ENCODE results near the gene NFIA. TPM values are rescaled to one million over a fixed set of nuclear protein-coding genes. Genes with fewer than 3 reads are reported as not detected.

Gene NFIA
- total and polyA plus RNA-seq, 4 experiments from 2014 or later: 5.1 to 7.3 (median 6.7) TPM

- ChIA-PET POLR2A (ENCODE audit: partially characterized antibody) (no interaction called here), CTCF (ENCODE audit: partially characterized antibody) (interaction anchor here (1.9 kb wide), 1 partner anchor 306 kb away, joined by 4 read pairs; no protein-coding TSS in a partner anchor)
- no peaks in the 10 kb centered on the region for H3K9me3 ChIP-seq (ENCODE audit: control insufficient read depth in 1 of 2, low read length in 2 of 2)
- H3K27me3 ChIP-seq (ENCODE audit: insufficient read depth, low read length): no peaks in the 10 kb centered on the region
- H3K36me3 ChIP-seq (ENCODE audit: insufficient read depth, low read length): no peaks in the 10 kb centered on the region
- no peaks in the 10 kb centered on the region for H3K4me1 ChIP-seq (ENCODE audit: insufficient read depth, low read length)
- no peak overlapping the region for H3K27ac Mint-ChIP-seq
- H3K4me3 Mint-ChIP-seq: no peak overlapping the region
- H3K27ac ChIP-seq (ENCODE audit: low read depth, low read length): no peak overlapping the region
- intact Hi-C loops (cut with micrococcal nuclease): no loop called here
- DNase-seq: no peak
- no peaks in the 10 kb centered on the region for H3K27me3 Mint-ChIP-seq
- peaks cover 0 to 15% of the 10 kb centered on the region in 2 donors for H3K36me3 Mint-ChIP-seq
- no peaks in the 10 kb centered on the region for H3K9me3 Mint-ChIP-seq
- no peak overlapping the region for H3K4me3 ChIP-seq (ENCODE audit: low read length in 2 of 2)
- no peaks in the 10 kb centered on the region for H3K4me1 Mint-ChIP-seq
Measured at GRCh38 chr1:61356016-61356415, 273.7 kb downstream of the NFIA start.

- Histone ChIP-seq H3K36me3 (ENCODE audit: insufficient read depth, low read length) (no peaks in the 10 kb centered on the region), H3K27ac (ENCODE audit: low read depth, low read length) (no peak overlapping the region), H3K4me3 (ENCODE audit: low read length in 2 of 2) (no peak overlapping the region), H3K9me3 (ENCODE audit: control insufficient read depth in 1 of 2, low read length in 2 of 2) (no peaks in the 10 kb centered on the region), H3K4me1 (ENCODE audit: insufficient read depth, low read length) (no peaks in the 10 kb centered on the region), H3K27me3 (ENCODE audit: insufficient read depth, low read length) (no peaks in the 10 kb centered on the region)
- H3K36me3 Mint-ChIP-seq: peaks cover 0 to 15% of the 10 kb centered on the region in 2 donors
- ChIA-PET CTCF (ENCODE audit: partially characterized antibody) (interaction anchor here (1.9 kb wide), 1 partner anchor 307 kb away, joined by 4 read pairs; no protein-coding TSS in a partner anchor), POLR2A (ENCODE audit: partially characterized antibody) (no interaction called here)
- H3K27ac Mint-ChIP-seq: no peak overlapping the region
- no peaks in the 10 kb centered on the region for H3K9me3 Mint-ChIP-seq
- no peak for DNase-seq
- no peaks in the 10 kb centered on the region for H3K27me3 Mint-ChIP-seq
- H3K4me3 Mint-ChIP-seq: no peak overlapping the region
- intact Hi-C loops (cut with micrococcal nuclease): no loop called here
- no peaks in the 10 kb centered on the region for H3K4me1 Mint-ChIP-seq
Measured at GRCh38 chr1:61356995-61357394, 274.6 kb downstream of the NFIA start.

GRCh38 chr1:61357539-61357938 is 275.2 kb downstream of the NFIA start:
- Mint-ChIP-seq H3K4me1 (no peaks in the 10 kb centered on the region), H3K4me3 (no peak overlapping the region), H3K27me3 (no peaks in the 10 kb centered on the region), H3K9me3 (no peaks in the 10 kb centered on the region), H3K27ac (no peak overlapping the region), H3K36me3 (peaks cover 0 to 15% of the 10 kb centered on the region in 2 donors)
- Histone ChIP-seq H3K9me3 (ENCODE audit: control insufficient read depth in 1 of 2, low read length in 2 of 2) (no peaks in the 10 kb centered on the region), H3K27me3 (ENCODE audit: insufficient read depth, low read length) (no peaks in the 10 kb centered on the region), H3K27ac (ENCODE audit: low read depth, low read length) (no peak overlapping the region), H3K4me3 (ENCODE audit: low read length in 2 of 2) (no peak overlapping the region), H3K36me3 (ENCODE audit: insufficient read depth, low read length) (no peaks in the 10 kb centered on the region), H3K4me1 (ENCODE audit: insufficient read depth, low read length) (no peaks in the 10 kb centered on the region)
- POLR2A ChIA-PET (ENCODE audit: partially characterized antibody): no interaction called here
- CTCF ChIA-PET (ENCODE audit: partially characterized antibody): no interaction called here
- no peak for DNase-seq
- intact Hi-C loops (cut with micrococcal nuclease): no loop called here

GRCh38 chr1:61358770-61359455 is 276.6 kb downstream of the NFIA start:
- H3K36me3 Mint-ChIP-seq: peaks cover 0 to 13% of the 10 kb centered on the region in 2 donors
- H3K27ac Mint-ChIP-seq: no peak overlapping the region
- no peaks in the 10 kb centered on the region for H3K4me1 ChIP-seq (ENCODE audit: insufficient read depth, low read length)
- no peaks in the 10 kb centered on the region for H3K27me3 Mint-ChIP-seq
- CTCF ChIA-PET (ENCODE audit: partially characterized antibody): no interaction called here
- POLR2A ChIA-PET (ENCODE audit: partially characterized antibody): no interaction called here
- no peak overlapping the region for H3K4me3 ChIP-seq (ENCODE audit: low read length in 2 of 2)
- no peaks in the 10 kb centered on the region for H3K27me3 ChIP-seq (ENCODE audit: insufficient read depth, low read length)
- intact Hi-C loops (cut with micrococcal nuclease): no loop called here
- H3K9me3 ChIP-seq (ENCODE audit: control insufficient read depth in 1 of 2, low read length in 2 of 2): no peaks in the 10 kb centered on the region
- no peaks in the 10 kb centered on the region for H3K36me3 ChIP-seq (ENCODE audit: insufficient read depth, low read length)
- no peaks in the 10 kb centered on the region for H3K4me1 Mint-ChIP-seq
- no peak for DNase-seq
- no peak overlapping the region for H3K4me3 Mint-ChIP-seq
- no peaks in the 10 kb centered on the region for H3K9me3 Mint-ChIP-seq
- H3K27ac ChIP-seq (ENCODE audit: low read depth, low read length): no peak overlapping the region

- H3K9me3 ChIP-seq (ENCODE audit: control insufficient read depth in 1 of 2, low read length in 2 of 2): no peaks in the 10 kb centered on the region
- ChIA-PET POLR2A (ENCODE audit: partially characterized antibody) (no interaction called here), CTCF (ENCODE audit: partially characterized antibody) (no interaction called here)
- intact Hi-C loops (cut with micrococcal nuclease): loop anchor here (2.0 kb wide), 1 partner anchor 41 kb away; no protein-coding TSS in a partner anchor
- H3K27ac Mint-ChIP-seq: no peak overlapping the region
- H3K4me1 ChIP-seq (ENCODE audit: insufficient read depth, low read length): no peaks in the 10 kb centered on the region
- peaks cover 0 to 10% of the 10 kb centered on the region in 2 donors for H3K36me3 Mint-ChIP-seq
- no peaks in the 10 kb centered on the region for H3K27me3 ChIP-seq (ENCODE audit: insufficient read depth, low read length)
- no peak for DNase-seq
- no peaks in the 10 kb centered on the region for H3K4me1 Mint-ChIP-seq
- no peaks in the 10 kb centered on the region for H3K36me3 ChIP-seq (ENCODE audit: insufficient read depth, low read length)
- no peak overlapping the region for H3K27ac ChIP-seq (ENCODE audit: low read depth, low read length)
- H3K27me3 Mint-ChIP-seq: no peaks in the 10 kb centered on the region
- H3K9me3 Mint-ChIP-seq: no peaks in the 10 kb centered on the region
- H3K4me3 Mint-ChIP-seq: no peak overlapping the region
- H3K4me3 ChIP-seq (ENCODE audit: low read length in 2 of 2): no peak overlapping the region
Measured at GRCh38 chr1:61361931-61362330, 279.6 kb downstream of the NFIA start.

GRCh38 chr1:61362351-61362750 is 280.0 kb downstream of the NFIA start:
- no peaks in the 10 kb centered on the region for H3K27me3 Mint-ChIP-seq
- H3K27ac ChIP-seq (ENCODE audit: low read depth, low read length): no peak overlapping the region
- DNase-seq: no peak
- H3K4me1 ChIP-seq (ENCODE audit: insufficient read depth, low read length): no peaks in the 10 kb centered on the region
- no peak overlapping the region for H3K4me3 ChIP-seq (ENCODE audit: low read length in 2 of 2)
- H3K9me3 ChIP-seq (ENCODE audit: control insufficient read depth in 1 of 2, low read length in 2 of 2): no peaks in the 10 kb centered on the region
- H3K9me3 Mint-ChIP-seq: no peaks in the 10 kb centered on the region
- intact Hi-C loops (cut with micrococcal nuclease): loop anchor here (2.0 kb wide), 1 partner anchor 42 kb away; no protein-coding TSS in a partner anchor
- H3K27ac Mint-ChIP-seq: no peak overlapping the region
- no peaks in the 10 kb centered on the region for H3K36me3 ChIP-seq (ENCODE audit: insufficient read depth, low read length)
- POLR2A ChIA-PET (ENCODE audit: partially characterized antibody): no interaction called here
- H3K4me3 Mint-ChIP-seq: no peak overlapping the region
- no peaks in the 10 kb centered on the region for H3K4me1 Mint-ChIP-seq
- H3K36me3 Mint-ChIP-seq: peaks cover 0 to 10% of the 10 kb centered on the region in 2 donors
- CTCF ChIA-PET (ENCODE audit: partially characterized antibody): no interaction called here
- H3K27me3 ChIP-seq (ENCODE audit: insufficient read depth, low read length): no peaks in the 10 kb centered on the region

GRCh38 chr1:61368366-61368765 is 286.0 kb downstream of the NFIA start:
- peaks cover 0 to 10% of the 10 kb centered on the region in 2 donors for H3K36me3 Mint-ChIP-seq
- CTCF ChIA-PET (ENCODE audit: partially characterized antibody): no interaction called here
- H3K4me1 ChIP-seq (ENCODE audit: insufficient read depth, low read length): no peaks in the 10 kb centered on the region
- H3K27me3 Mint-ChIP-seq: no peaks in the 10 kb centered on the region
- H3K27me3 ChIP-seq (ENCODE audit: insufficient read depth, low read length): no peaks in the 10 kb centered on the region
- H3K9me3 Mint-ChIP-seq: no peaks in the 10 kb centered on the region
- no peaks in the 10 kb centered on the region for H3K4me1 Mint-ChIP-seq
- intact Hi-C loops (cut with micrococcal nuclease): no loop called here
- no peak overlapping the region for H3K4me3 Mint-ChIP-seq
- no peaks in the 10 kb centered on the region for H3K9me3 ChIP-seq (ENCODE audit: control insufficient read depth in 1 of 2, low read length in 2 of 2)
- H3K27ac Mint-ChIP-seq: no peak overlapping the region
- no peaks in the 10 kb centered on the region for H3K36me3 ChIP-seq (ENCODE audit: insufficient read depth, low read length)
- no peak for DNase-seq
- H3K4me3 ChIP-seq (ENCODE audit: low read length in 2 of 2): no peak overlapping the region
- POLR2A ChIA-PET (ENCODE audit: partially characterized antibody): no interaction called here
- H3K27ac ChIP-seq (ENCODE audit: low read depth, low read length): no peak overlapping the region

Data from CD4-positive, alpha-beta memory T cell (primary cell).